OCI-LY1 (cell line): ENCODE results near the gene PCDHGC3.

Source experiments
- H2AFZ ChIP-seq: fragments of 200-600 bp; sonication (generic), shearing (Covaris generic); 2 replicates; pipeline ENCODE4 v1.6.0; 2014; ENCODE audit warnings: antibody characterized with exemption, mild to moderate bottlenecking, low read length
- H3F3A ChIP-seq: fragments of 200-600 bp; sonication (generic), shearing (Covaris generic); 2 replicates; pipeline ENCODE4 v1.6.0; 2014; ENCODE audit warnings: mild to moderate bottlenecking, antibody characterized with exemption, low read length, moderate library complexity; ENCODE audit not compliant: insufficient read depth
- H3K27ac ChIP-seq: fragments of 200-600 bp; sonication (generic); 2 replicates; pipeline ENCODE4 v1.5.1; 2014; ENCODE audit warnings: low read length, mixed run types, mild to moderate bottlenecking, low read depth; ENCODE audit not compliant: poor library complexity, severe bottlenecking
- H3K27me3 ChIP-seq: fragments of 200-600 bp; sonication (generic); 2 replicates; pipeline ENCODE4 v1.6.0; 2014; ENCODE audit warnings: antibody characterized with exemption, mild to moderate bottlenecking, low read length, moderate library complexity; ENCODE audit not compliant: insufficient read depth
- H3K36me3 ChIP-seq: fragments of 200-600 bp; sonication (generic); 2 replicates; pipeline ENCODE4 v1.6.1; 2014; ENCODE audit warnings: mild to moderate bottlenecking, antibody characterized with exemption, low read length, moderate library complexity, mixed read lengths; ENCODE audit not compliant: insufficient read depth
- H3K4me1 ChIP-seq: fragments of 200-600 bp; sonication (generic); 2 replicates; pipeline ENCODE4 v1.5.1; 2014; ENCODE audit warnings: mild to moderate bottlenecking, low read length, moderate library complexity; ENCODE audit not compliant: insufficient read depth, severe bottlenecking
- H3K4me2 ChIP-seq: fragments of 200-600 bp; sonication (generic), shearing (Covaris generic); 2 replicates; pipeline ENCODE4 v1.6.1; 2014; ENCODE audit warnings: low read length
- H3K4me3 ChIP-seq: fragments of 200-600 bp; sonication (generic); 2 replicates; pipeline ENCODE4 v1.5.1; 2014; ENCODE audit warnings: low read length, low read depth, mild to moderate bottlenecking, mixed read lengths; ENCODE audit not compliant: poor library complexity, severe bottlenecking
- H3K79me2 ChIP-seq: fragments of 200-600 bp; shearing (Covaris generic); 2 replicates; pipeline ENCODE4 v1.6.1; 2016; ENCODE audit warnings: mixed run types, low read length, mixed read lengths; ENCODE audit not compliant: insufficient read depth
- H3K9ac ChIP-seq: fragments of 200-600 bp; sonication (generic), shearing (Covaris generic); 2 replicates; pipeline ENCODE4 v1.6.1; 2014; ENCODE audit warnings: mild to moderate bottlenecking, low read length, mixed read lengths
- H3K9me2 ChIP-seq: fragments of 200-600 bp; sonication (generic), shearing (Covaris generic); 2 replicates; pipeline ENCODE4 v1.6.1; 2014; ENCODE audit warnings: low read depth, mild to moderate bottlenecking, low read length, mixed read lengths
- H3K9me3 ChIP-seq: fragments of 200-600 bp; shearing (Covaris generic); 2 replicates; pipeline ENCODE4 v1.6.1; 2014; ENCODE audit warnings: low read length, mixed read lengths
- H4K20me1 ChIP-seq: fragments of 200-600 bp; sonication (generic), shearing (Covaris generic); 2 replicates; pipeline ENCODE4 v1.6.0; 2016; ENCODE audit warnings: mild to moderate bottlenecking, low read length; ENCODE audit not compliant: insufficient read depth
- EZH2 ChIP-seq: fragments of 200-600 bp; sonication (generic), shearing (Covaris generic); IDR thresholded peaks from 2 replicates; pipeline ENCODE4 v1.8.0; 2017; ENCODE audit warnings: borderline replicate concordance, mixed run types, mild to moderate bottlenecking, antibody characterized with exemption, low read length, moderate library complexity, mixed read lengths
- TF ChIP-seq, protein P1 (sequence below): fragments of 200-600 bp; sonication (generic), shearing (Covaris generic); IDR thresholded peaks from 2 replicates; pipeline ENCODE4 v1.5.1; 2017; ENCODE audit warnings: mild to moderate bottlenecking, antibody characterized with exemption, low read length, moderate library complexity, mixed read lengths

PCDHGC3 gene

DNA sequence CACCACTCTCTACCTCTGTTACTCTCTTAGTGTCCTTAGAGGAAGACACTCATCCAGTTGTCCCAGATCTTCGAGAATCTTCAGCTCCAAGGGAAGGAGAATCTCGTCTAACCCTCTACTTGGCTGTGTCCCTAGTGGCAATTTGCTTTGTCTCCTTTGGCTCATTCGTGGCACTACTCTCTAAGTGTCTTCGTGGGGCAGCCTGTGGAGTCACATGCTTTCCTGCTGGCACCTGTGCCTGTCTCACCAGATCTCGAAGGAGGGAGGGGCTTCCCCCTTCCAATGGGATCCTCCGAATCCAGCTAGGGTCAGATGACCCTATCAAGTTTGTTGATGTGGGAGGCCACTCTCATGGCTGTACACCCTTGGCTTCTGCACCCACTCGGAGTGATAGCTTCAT lies 11.4 kb downstream of the PCDHGC3 start:
- Histone ChIP-seq H3K9me3 (no peaks in the 10 kb centered on the region), H3K4me3 (no peak overlapping the region), H3K4me2 (no peak overlapping the region), H4K20me1 (no peaks in the 10 kb centered on the region), H3K79me2 (no peaks in the 10 kb centered on the region), H2AFZ (no peak overlapping the region), H3F3A (no peaks in the 10 kb centered on the region), H3K36me3 (no peaks in the 10 kb centered on the region), H3K27ac (no peak overlapping the region), H3K4me1 (peaks cover 14% of the 10 kb centered on the region), H3K9me2 (no peaks in the 10 kb centered on the region), H3K27me3 (peaks cover 4% of the 10 kb centered on the region; the same call in 1 of the 2 replicates), H3K9ac (no peak overlapping the region)
- TF ChIP-seq EZH2 = no peak
- TF ChIP-seq, protein P1, sequence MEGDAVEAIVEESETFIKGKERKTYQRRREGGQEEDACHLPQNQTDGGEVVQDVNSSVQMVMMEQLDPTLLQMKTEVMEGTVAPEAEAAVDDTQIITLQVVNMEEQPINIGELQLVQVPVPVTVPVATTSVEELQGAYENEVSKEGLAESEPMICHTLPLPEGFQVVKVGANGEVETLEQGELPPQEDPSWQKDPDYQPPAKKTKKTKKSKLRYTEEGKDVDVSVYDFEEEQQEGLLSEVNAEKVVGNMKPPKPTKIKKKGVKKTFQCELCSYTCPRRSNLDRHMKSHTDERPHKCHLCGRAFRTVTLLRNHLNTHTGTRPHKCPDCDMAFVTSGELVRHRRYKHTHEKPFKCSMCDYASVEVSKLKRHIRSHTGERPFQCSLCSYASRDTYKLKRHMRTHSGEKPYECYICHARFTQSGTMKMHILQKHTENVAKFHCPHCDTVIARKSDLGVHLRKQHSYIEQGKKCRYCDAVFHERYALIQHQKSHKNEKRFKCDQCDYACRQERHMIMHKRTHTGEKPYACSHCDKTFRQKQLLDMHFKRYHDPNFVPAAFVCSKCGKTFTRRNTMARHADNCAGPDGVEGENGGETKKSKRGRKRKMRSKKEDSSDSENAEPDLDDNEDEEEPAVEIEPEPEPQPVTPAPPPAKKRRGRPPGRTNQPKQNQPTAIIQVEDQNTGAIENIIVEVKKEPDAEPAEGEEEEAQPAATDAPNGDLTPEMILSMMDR = no peak

DNA sequence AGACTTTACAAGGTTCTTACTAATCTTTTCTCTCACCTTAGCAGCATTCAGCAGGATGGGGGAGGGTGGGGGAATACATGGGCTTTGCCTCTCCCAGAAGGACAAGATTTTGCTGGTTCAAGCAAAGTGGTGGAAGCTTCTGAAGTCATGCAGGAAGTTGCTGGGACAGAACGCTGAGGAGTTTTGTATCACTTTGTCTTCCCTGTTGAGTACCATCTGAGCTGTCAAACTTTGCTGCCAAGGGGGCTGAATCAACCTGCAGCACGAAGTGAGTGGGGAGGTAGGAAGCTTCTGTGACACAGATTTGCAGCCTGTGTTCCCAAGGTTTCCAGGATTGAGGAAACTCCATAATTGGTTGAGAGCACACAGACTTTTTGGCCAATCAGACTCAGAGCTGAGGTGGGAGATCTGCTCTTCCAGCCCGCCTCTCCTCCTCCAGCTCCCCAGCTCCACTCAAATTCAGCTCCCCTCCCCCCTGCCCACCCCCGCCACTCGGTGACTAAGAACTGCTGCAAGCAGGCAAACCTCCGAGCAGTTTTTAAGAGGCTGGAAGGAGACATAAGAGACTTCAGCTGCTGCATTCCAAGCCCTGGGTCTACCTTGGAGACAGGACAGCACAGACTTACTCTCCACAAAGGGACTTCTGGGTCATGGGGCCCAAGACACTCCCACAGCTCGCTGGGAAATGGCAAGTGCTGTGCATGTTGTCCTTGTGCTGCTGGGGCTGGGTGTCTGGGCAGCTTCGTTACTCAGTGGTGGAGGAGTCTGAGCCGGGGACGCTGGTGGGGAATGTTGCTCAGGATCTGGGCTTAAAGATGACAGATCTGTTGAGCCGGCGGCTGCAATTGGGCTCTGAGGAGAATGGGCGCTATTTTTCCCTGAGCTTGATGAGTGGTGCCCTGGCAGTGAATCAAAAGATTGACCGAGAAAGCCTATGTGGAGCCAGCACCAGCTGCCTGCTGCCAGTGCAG lies 13.1 kb downstream of the PCDHGC3 start, which contains the start of gene PCDHGC5:
PCDHGC5 (plus strand) TSS at position 491 of the 971 bp plus-strand sequence; CDS start at position 651, 160 bp downstream.
- H3K9me3 ChIP-seq = no peaks in the 10 kb centered on the region
- no peaks in the 10 kb centered on the region for H3K9me2 ChIP-seq
- H3K27ac ChIP-seq = no peak within 1 kb of the TSS
- TF ChIP-seq, protein P1 = no peak
- TF ChIP-seq EZH2 = no peak
- no peaks in the 10 kb centered on the region for H3F3A ChIP-seq
- no peaks in the 10 kb centered on the region for H3K79me2 ChIP-seq
- no peak within 1 kb of the TSS for H3K4me2 ChIP-seq
- H4K20me1 ChIP-seq = no peaks in the 10 kb centered on the region
- no peaks in the 10 kb centered on the region for H3K36me3 ChIP-seq
- peaks cover 2% of the 10 kb centered on the region; the same call in 1 of the 2 replicates for H3K27me3 ChIP-seq
- no peak within 1 kb of the TSS for H3K4me3 ChIP-seq
- H3K4me1 ChIP-seq = peaks cover 14% of the 10 kb centered on the region
- no peak within 1 kb of the TSS for H2AFZ ChIP-seq
- no peak within 1 kb of the TSS for H3K9ac ChIP-seq

DNA sequence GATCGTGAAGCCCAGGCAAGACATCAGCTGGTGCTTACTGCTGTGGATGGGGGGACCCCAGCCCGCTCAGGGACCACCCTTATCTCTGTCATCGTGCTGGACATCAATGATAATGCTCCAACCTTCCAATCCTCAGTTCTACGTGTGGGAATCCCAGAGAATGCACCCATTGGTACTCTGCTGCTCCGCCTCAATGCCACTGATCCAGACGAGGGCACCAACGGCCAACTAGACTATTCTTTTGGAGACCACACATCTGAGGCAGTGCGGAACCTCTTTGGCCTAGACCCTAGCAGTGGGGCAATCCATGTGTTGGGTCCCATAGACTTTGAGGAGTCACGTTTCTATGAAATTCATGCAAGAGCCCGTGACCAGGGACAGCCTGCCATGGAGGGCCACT lies 14.1 kb downstream of the PCDHGC3 start:
- Histone ChIP-seq H3K4me1 (peaks cover 5% of the 10 kb centered on the region), H4K20me1 (no peaks in the 10 kb centered on the region), H3K79me2 (no peaks in the 10 kb centered on the region), H3K36me3 (no peaks in the 10 kb centered on the region), H3K27me3 (no peaks in the 10 kb centered on the region), H3K9ac (no peak overlapping the region), H3K9me3 (no peaks in the 10 kb centered on the region), H3K27ac (no peak overlapping the region), H2AFZ (no peak overlapping the region), H3K4me2 (no peak overlapping the region), H3F3A (no peaks in the 10 kb centered on the region), H3K9me2 (no peaks in the 10 kb centered on the region), H3K4me3 (no peak overlapping the region)
- TF ChIP-seq, protein P1 = no peak
- TF ChIP-seq EZH2 = no peak
